HL-60 (cell line): ENCODE data around the gene TMPRSS2.

ENCODE experiments used
- DNase-seq, 2 experiments: peaks; one replicate each; pipeline ENCODE4 v3.0.0-alpha.2; 2010 to 2020; ENCODE audit warnings: low read depth in 1 of 2, low spot score in 1 of 2
- H3K27ac ChIP-seq: fragments of 250-450 bp; sonication (Bioruptor Pico); replicated peaks from 2 replicates; pipeline ENCODE4 v1.5.1; 2020; ENCODE audit warnings: mild to moderate bottlenecking, moderate library complexity
- H3K27me3 ChIP-seq: fragments of 250-450 bp; sonication (Bioruptor Pico); 2 replicates; pipeline ENCODE4 v1.5.1; 2021; ENCODE audit warnings: mild to moderate bottlenecking, moderate library complexity; ENCODE audit not compliant: insufficient read depth, poor library complexity, severe bottlenecking
- H3K4me3 ChIP-seq: replicated peaks from 2 replicates; pipeline ENCODE4 v1.5.1; 2011; ENCODE audit warnings: mild to moderate bottlenecking, control low read depth, low read length; ENCODE audit not compliant: insufficient read depth
- CTCF ChIP-seq: IDR thresholded peaks from one replicate; pipeline ENCODE4 v1.5.1; 2011; ENCODE audit warnings: low read length, control low read depth, inconsistent platforms; ENCODE audit not compliant: insufficient read depth
- GABPA ChIP-seq: IDR thresholded peaks from 2 replicates; pipeline ENCODE4 v1.6.1; 2012; ENCODE audit warnings: low read depth
- POLR2AphosphoS5 ChIP-seq: IDR thresholded peaks from 2 replicates; pipeline ENCODE4 v1.6.1; 2012; ENCODE audit warnings: low read depth
- SPI1 ChIP-seq: IDR thresholded peaks from 2 replicates; pipeline ENCODE4 v1.6.1; 2012; ENCODE audit warnings: low read depth, mild to moderate bottlenecking, borderline replicate concordance
- TF ChIP-seq, protein P1 (sequence below): IDR thresholded peaks from 2 replicates; pipeline ENCODE4 v1.6.1; 2012; ENCODE audit warnings: low read depth; ENCODE audit not compliant: insufficient replicate concordance

TMPRSS2 gene

DNA sequence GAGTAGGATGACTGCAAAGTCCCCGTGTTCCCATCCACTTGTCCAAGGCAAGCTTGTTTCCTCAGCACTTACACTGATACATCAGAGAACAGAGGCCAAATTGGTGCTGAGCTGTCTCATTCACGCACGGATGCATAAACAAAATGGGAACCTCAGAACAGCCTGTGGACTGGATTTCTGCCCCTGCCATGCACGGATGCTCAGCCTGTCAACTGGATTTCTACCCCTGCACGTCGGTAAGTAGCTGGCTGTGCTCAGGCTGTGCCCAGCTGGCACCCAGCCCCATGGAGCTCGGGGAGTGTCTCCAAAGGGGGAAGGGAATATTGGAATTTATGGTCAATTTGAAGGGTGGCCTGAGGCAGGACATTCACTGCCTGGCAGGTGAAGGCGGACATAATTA, 40.8 kb upstream of the TMPRSS2 start:
- DNase-seq = no peak
- H3K4me3 ChIP-seq = no peak overlapping the region
- no peak overlapping the region for H3K27ac ChIP-seq
- H3K27me3 ChIP-seq = no peaks in the 10 kb centered on the region
- no peak for TF ChIP-seq CTCF
- no peak for TF ChIP-seq POLR2AphosphoS5
- TF ChIP-seq, protein P1, sequence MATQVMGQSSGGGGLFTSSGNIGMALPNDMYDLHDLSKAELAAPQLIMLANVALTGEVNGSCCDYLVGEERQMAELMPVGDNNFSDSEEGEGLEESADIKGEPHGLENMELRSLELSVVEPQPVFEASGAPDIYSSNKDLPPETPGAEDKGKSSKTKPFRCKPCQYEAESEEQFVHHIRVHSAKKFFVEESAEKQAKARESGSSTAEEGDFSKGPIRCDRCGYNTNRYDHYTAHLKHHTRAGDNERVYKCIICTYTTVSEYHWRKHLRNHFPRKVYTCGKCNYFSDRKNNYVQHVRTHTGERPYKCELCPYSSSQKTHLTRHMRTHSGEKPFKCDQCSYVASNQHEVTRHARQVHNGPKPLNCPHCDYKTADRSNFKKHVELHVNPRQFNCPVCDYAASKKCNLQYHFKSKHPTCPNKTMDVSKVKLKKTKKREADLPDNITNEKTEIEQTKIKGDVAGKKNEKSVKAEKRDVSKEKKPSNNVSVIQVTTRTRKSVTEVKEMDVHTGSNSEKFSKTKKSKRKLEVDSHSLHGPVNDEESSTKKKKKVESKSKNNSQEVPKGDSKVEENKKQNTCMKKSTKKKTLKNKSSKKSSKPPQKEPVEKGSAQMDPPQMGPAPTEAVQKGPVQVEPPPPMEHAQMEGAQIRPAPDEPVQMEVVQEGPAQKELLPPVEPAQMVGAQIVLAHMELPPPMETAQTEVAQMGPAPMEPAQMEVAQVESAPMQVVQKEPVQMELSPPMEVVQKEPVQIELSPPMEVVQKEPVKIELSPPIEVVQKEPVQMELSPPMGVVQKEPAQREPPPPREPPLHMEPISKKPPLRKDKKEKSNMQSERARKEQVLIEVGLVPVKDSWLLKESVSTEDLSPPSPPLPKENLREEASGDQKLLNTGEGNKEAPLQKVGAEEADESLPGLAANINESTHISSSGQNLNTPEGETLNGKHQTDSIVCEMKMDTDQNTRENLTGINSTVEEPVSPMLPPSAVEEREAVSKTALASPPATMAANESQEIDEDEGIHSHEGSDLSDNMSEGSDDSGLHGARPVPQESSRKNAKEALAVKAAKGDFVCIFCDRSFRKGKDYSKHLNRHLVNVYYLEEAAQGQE = no peak
- TF ChIP-seq SPI1 = no peak
- TF ChIP-seq GABPA = no peak

- Histone ChIP-seq H3K27me3 (no peaks in the 10 kb centered on the region), H3K4me3 (no peak overlapping the region), H3K27ac (no peak overlapping the region)
- TF ChIP-seq SPI1 (no peak), GABPA (no peak)
- TF ChIP-seq, protein P1 = no peak
- no peak for DNase-seq
These were observed 39.2 kb upstream of the TMPRSS2 start for GRCh38 chr21:41547111-41547510.

DNA sequence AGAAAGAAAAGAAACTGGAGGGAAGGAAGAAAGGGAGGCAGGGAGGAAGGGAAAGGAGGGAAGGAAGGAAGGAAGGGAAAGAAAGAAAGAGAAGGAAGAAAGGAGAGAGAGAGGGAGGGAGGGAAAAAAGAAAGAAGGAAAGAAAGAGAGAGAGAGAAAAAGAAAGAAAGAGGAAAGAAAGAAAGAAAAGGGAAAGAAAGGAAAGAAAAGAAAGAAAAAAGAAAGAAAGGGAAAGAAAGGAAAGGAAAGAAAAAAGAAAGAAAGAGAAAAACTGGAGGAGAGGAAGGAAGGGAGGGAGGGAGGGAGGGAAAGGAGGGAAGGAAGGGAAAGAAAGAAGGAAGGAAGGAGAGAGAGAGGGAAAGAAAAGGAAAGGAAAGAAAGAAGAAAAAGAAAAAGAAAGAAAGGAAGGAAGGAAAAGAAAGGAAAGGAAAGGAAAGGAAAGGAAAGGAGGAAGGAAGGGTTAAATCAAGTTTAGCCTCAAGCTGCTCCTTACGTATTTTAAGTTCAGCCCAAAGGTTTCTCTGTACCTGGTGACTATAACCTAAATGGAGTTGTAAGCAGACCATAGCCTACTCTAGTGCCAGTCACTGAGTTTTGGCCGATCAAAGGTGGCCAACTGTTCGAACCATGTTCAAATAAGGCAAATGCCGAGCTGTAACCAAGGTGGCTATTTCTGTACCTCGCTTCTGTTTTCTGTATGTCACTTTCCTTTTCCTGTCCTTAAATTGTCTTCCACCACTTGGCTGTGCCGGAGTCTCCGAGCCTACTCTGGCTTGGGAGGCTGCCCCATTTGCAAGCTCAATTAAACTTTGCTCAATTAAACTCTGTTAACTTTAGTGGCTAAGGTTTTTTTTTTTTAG, 37.8 kb upstream of the TMPRSS2 start:
- TF ChIP-seq, protein P1 = no peak
- TF ChIP-seq POLR2AphosphoS5 (no peak), CTCF (no peak), GABPA (no peak), SPI1 (no peak)
- DNase-seq = no peak
- Histone ChIP-seq H3K4me3 (no peak overlapping the region), H3K27ac (no peak overlapping the region), H3K27me3 (peaks cover 4% of the 10 kb centered on the region)
